IPS-15b (cell line): ENCODE results near the gene KLHL3.

ENCODE experiments used
- H3K27me3 ChIP-seq: one replicate; pipeline ENCODE4 v1.6.1; 2013; ENCODE audit warnings: low read length; ENCODE audit not compliant: control insufficient read depth, insufficient read depth
- H3K36me3 ChIP-seq: one replicate; pipeline ENCODE4 v1.6.1; 2013; ENCODE audit warnings: low read length; ENCODE audit not compliant: control insufficient read depth, insufficient read depth
- H3K4me1 ChIP-seq: one replicate; pipeline ENCODE4 v1.6.1; 2013; ENCODE audit warnings: mild to moderate bottlenecking, low read length; ENCODE audit not compliant: control insufficient read depth, insufficient read depth
- H3K4me3 ChIP-seq: one replicate; pipeline ENCODE4 v1.5.1; 2013; ENCODE audit warnings: low read depth, low read length
- H3K9ac ChIP-seq: one replicate; pipeline ENCODE4 v1.6.1; 2013; ENCODE audit warnings: low read depth, mild to moderate bottlenecking, low read length
- H3K9me3 ChIP-seq: one replicate; pipeline ENCODE4 v1.6.1; 2013; ENCODE audit warnings: mild to moderate bottlenecking, low read length; ENCODE audit not compliant: control insufficient read depth, insufficient read depth

The KLHL3 gene

GRCh38 chr5:137716337-137716736 lies 19.6 kb downstream of the KLHL3 start:
- no peaks in the 10 kb centered on the region for H3K36me3 ChIP-seq
- H3K9ac ChIP-seq, result no peak overlapping the region
- H3K4me1 ChIP-seq, result no peaks in the 10 kb centered on the region
- H3K27me3 ChIP-seq, result no peaks in the 10 kb centered on the region
- H3K9me3 ChIP-seq, result no peaks in the 10 kb centered on the region
- H3K4me3 ChIP-seq, result no peak overlapping the region

GRCh38 chr5:137715456-137715855 lies 20.4 kb downstream of the KLHL3 start:
- Histone ChIP-seq H3K4me1 (no peaks in the 10 kb centered on the region), H3K9ac (no peak overlapping the region), H3K9me3 (no peaks in the 10 kb centered on the region), H3K27me3 (no peaks in the 10 kb centered on the region), H3K4me3 (no peak overlapping the region), H3K36me3 (no peaks in the 10 kb centered on the region)

GRCh38 chr5:137714946-137715345 lies 20.9 kb downstream of the KLHL3 start:
- Histone ChIP-seq H3K27me3 (no peaks in the 10 kb centered on the region), H3K4me1 (no peaks in the 10 kb centered on the region)

GRCh38 chr5:137714494-137714893 lies 21.4 kb downstream of the KLHL3 start:
- no peak overlapping the region for H3K9ac ChIP-seq

More at GRCh38 chr5:137714946-137715345, 20.9 kb downstream of the KLHL3 start:
- H3K4me3 ChIP-seq, result no peak overlapping the region
- no peak overlapping the region for H3K9ac ChIP-seq
- no peaks in the 10 kb centered on the region for H3K9me3 ChIP-seq
- no peaks in the 10 kb centered on the region for H3K36me3 ChIP-seq

GRCh38 chr5:137712139-137712667 lies 23.7 kb downstream of the KLHL3 start:
- H3K9me3 ChIP-seq, result no peaks in the 10 kb centered on the region
- no peaks in the 10 kb centered on the region for H3K36me3 ChIP-seq
- H3K9ac ChIP-seq, result no peak overlapping the region
- no peak overlapping the region for H3K4me3 ChIP-seq
- H3K4me1 ChIP-seq, result no peaks in the 10 kb centered on the region
- H3K27me3 ChIP-seq, result no peaks in the 10 kb centered on the region

More at GRCh38 chr5:137714494-137714893, 21.4 kb downstream of the KLHL3 start:
- no peaks in the 10 kb centered on the region for H3K27me3 ChIP-seq
- no peaks in the 10 kb centered on the region for H3K9me3 ChIP-seq
- no peaks in the 10 kb centered on the region for H3K36me3 ChIP-seq
- H3K4me1 ChIP-seq, result no peaks in the 10 kb centered on the region
- no peak overlapping the region for H3K4me3 ChIP-seq

GRCh38 chr5:137710086-137710485 lies 25.8 kb downstream of the KLHL3 start:
- Histone ChIP-seq H3K9ac (no peak overlapping the region), H3K4me3 (no peak overlapping the region), H3K9me3 (no peaks in the 10 kb centered on the region), H3K27me3 (no peaks in the 10 kb centered on the region), H3K4me1 (no peaks in the 10 kb centered on the region), H3K36me3 (no peaks in the 10 kb centered on the region)

GRCh38 chr5:137708796-137709559 lies 26.9 kb downstream of the KLHL3 start:
- no peaks in the 10 kb centered on the region for H3K27me3 ChIP-seq
- H3K9me3 ChIP-seq, result no peaks in the 10 kb centered on the region
- H3K9ac ChIP-seq, result no peak overlapping the region
- no peaks in the 10 kb centered on the region for H3K36me3 ChIP-seq
- no peaks in the 10 kb centered on the region for H3K4me1 ChIP-seq
- H3K4me3 ChIP-seq, result no peak overlapping the region

- Histone ChIP-seq H3K27me3 (no peaks in the 10 kb centered on the region), H3K9ac (no peak overlapping the region), H3K4me1 (no peaks in the 10 kb centered on the region), H3K4me3 (no peak overlapping the region), H3K36me3 (no peaks in the 10 kb centered on the region), H3K9me3 (no peaks in the 10 kb centered on the region)
Observed at GRCh38 chr5:137708062-137708461, 27.8 kb downstream of the KLHL3 start.

GRCh38 chr5:137706841-137707240 lies 29.0 kb downstream of the KLHL3 start:
- Histone ChIP-seq H3K9ac (no peak overlapping the region), H3K36me3 (no peaks in the 10 kb centered on the region), H3K4me1 (no peaks in the 10 kb centered on the region), H3K4me3 (no peak overlapping the region), H3K27me3 (no peaks in the 10 kb centered on the region), H3K9me3 (no peaks in the 10 kb centered on the region)

- no peaks in the 10 kb centered on the region for H3K36me3 ChIP-seq
- H3K4me1 ChIP-seq, result no peaks in the 10 kb centered on the region
Observed at GRCh38 chr5:137705106-137705505, 30.8 kb downstream of the KLHL3 start.

GRCh38 chr5:137703565-137703964 lies 32.3 kb downstream of the KLHL3 start:
- H3K4me3 ChIP-seq, result no peak overlapping the region
- H3K27me3 ChIP-seq, result no peaks in the 10 kb centered on the region
- H3K4me1 ChIP-seq, result no peaks in the 10 kb centered on the region
- H3K9me3 ChIP-seq, result no peaks in the 10 kb centered on the region
- no peaks in the 10 kb centered on the region for H3K36me3 ChIP-seq
- no peak overlapping the region for H3K9ac ChIP-seq

More at GRCh38 chr5:137705106-137705505, 30.8 kb downstream of the KLHL3 start:
- Histone ChIP-seq H3K27me3 (no peaks in the 10 kb centered on the region), H3K9ac (no peak overlapping the region), H3K9me3 (no peaks in the 10 kb centered on the region), H3K4me3 (no peak overlapping the region)

GRCh38 chr5:137700282-137700680 lies 35.6 kb downstream of the KLHL3 start:
- Histone ChIP-seq H3K9me3 (no peaks in the 10 kb centered on the region), H3K4me1 (no peaks in the 10 kb centered on the region), H3K9ac (no peak overlapping the region), H3K27me3 (no peaks in the 10 kb centered on the region), H3K4me3 (no peak overlapping the region), H3K36me3 (no peaks in the 10 kb centered on the region)
